Stomach (tissue), 4 donors: ENCODE data around the gene CSN1S1.

Experiments used
- CTCF ChIP-seq, 7 experiments: fragments of 450-650 bp in 4 of 7; fragments of 200-600 bp in 3 of 7; sonication (generic) in 3 of 7; IDR thresholded peaks; one replicate each; pipeline ENCODE4 v1.5.1; 2016 to 2019; ENCODE audit warnings: antibody characterized with exemption in 7 of 7, control low read depth in 2 of 7, mild to moderate bottlenecking in 1 of 7
- POLR2A ChIP-seq, 4 donors: fragments of 450-650 bp; IDR thresholded peaks; one replicate each; pipeline ENCODE4 v1.6.1; 2016; ENCODE audit warnings: antibody characterized with exemption in 4 of 4, control low read depth in 2 of 4, mild to moderate bottlenecking in 1 of 4, moderate library complexity in 1 of 4
- POLR2AphosphoS5 ChIP-seq, 3 donors: sonication (generic); formaldehyde crosslinking; IDR thresholded peaks; one replicate each; pipeline ENCODE4 v1.6.1; 2016; ENCODE audit warnings: antibody characterized with exemption in 3 of 3

GRCh38 chr4:69881173-69881773, 49.6 kb upstream of the CSN1S1 start:
- peak in 5 of 7 experiments; percentile 46 to 78 (median 70) for TF ChIP-seq CTCF (IDR thresholded peaks at IDR 0.05)
- no peak for TF ChIP-seq POLR2A (IDR thresholded peaks at IDR 0.05)
- no peak for TF ChIP-seq POLR2AphosphoS5 (IDR thresholded peaks at IDR 0.05)
